GM12878 (cell line): ENCODE data around the gene SUSD1. TPM values are rescaled to one million over a fixed set of nuclear protein-coding genes. Genes with fewer than 3 reads are reported as not detected.

Experiments used
- ATAC-seq: fragments of 200-7000 bp; cut with Tn5 transposase; 3 replicates; pipeline ENCODE4 v1.9.1; 2020; ENCODE audit warnings: mild to moderate bottlenecking, moderate library complexity
- BruUV-seq: library from RNA; stranded (reverse); fragments of 400-500 nt; replicated peaks from 2 replicates; lab custom pipeline; 2021; lab: Mats Ljungman, UMichigan
- CTCF ChIA-PET: fragments of 300-600 bp; sonication (Branson Sonifier 250); formaldehyde crosslinking; extraction: SDS; loops from one replicate; lab custom pipeline; 2021; ENCODE audit warnings: inconsistent platforms; lab: Yijun Ruan, JAX
- POLR2A ChIA-PET: fragments of 350-600 bp; formaldehyde crosslinking; extraction: SDS; loops from one replicate; lab custom pipeline; 2021; ENCODE audit warnings: inconsistent platforms; lab: Charles Lee
- RAD21 ChIA-PET: fragments of 300-600 bp; sonication (Branson Sonifier 250); formaldehyde crosslinking; loops from one replicate; lab custom pipeline; 2023; ENCODE audit warnings: antibody characterized with exemption; ENCODE audit not compliant: unreplicated experiment; lab: Charles Lee
- SMC1A ChIA-PET: fragments of 300-600 bp; sonication (Branson Sonifier 250); formaldehyde crosslinking; loops from one replicate; lab custom pipeline; 2023; ENCODE audit not compliant: unreplicated experiment, uncharacterized antibody; lab: Charles Lee
- DNase-seq: peaks from one replicate; pipeline ENCODE4 v3.0.0-alpha.2; 2011; ENCODE audit warnings: low read depth, low spot score
- FAIRE-seq: peaks from 3 replicates; lab custom pipeline; 2011; peaks lifted over from hg19 to GRCh38; lab: Jason Lieb, UNC
- H2AFZ ChIP-seq: 2 replicates; pipeline ENCODE4 v1.6.0; 2011; ENCODE audit warnings: low read depth, low read length, control low read depth; ENCODE audit not compliant: control insufficient read depth
- H3K27ac ChIP-seq: 2 replicates; pipeline ENCODE4 v1.5.1; 2011; ENCODE audit warnings: control low read depth; ENCODE audit not compliant: control insufficient read depth, insufficient read depth
- H3K27me3 ChIP-seq, 2 experiments: replicated peaks in 1 of 2; 2 replicates each; pipeline versions ENCODE4 v1.6.0 to v1.6.1; 2011; ENCODE audit warnings: low read length in 1 of 2; ENCODE audit not compliant: control insufficient read depth in 2 of 2, insufficient read depth in 2 of 2
- H3K36me3 ChIP-seq, 2 experiments: 2 replicates each; pipeline ENCODE4 v1.5.1; 2011; ENCODE audit warnings: low read length in 1 of 2; ENCODE audit not compliant: control insufficient read depth in 2 of 2, insufficient read depth in 2 of 2
- H3K4me1 ChIP-seq: 2 replicates; pipeline ENCODE4 v1.6.1; 2011; ENCODE audit warnings: mild to moderate bottlenecking, low read length, moderate library complexity, mixed read lengths; ENCODE audit not compliant: control insufficient read depth, insufficient read depth
- H3K4me2 ChIP-seq: 2 replicates; pipeline ENCODE4 v1.6.0; 2011; ENCODE audit warnings: control low read depth; ENCODE audit not compliant: control insufficient read depth, insufficient read depth
- H3K4me3 ChIP-seq: fragments of 200-600 bp; sonication (generic); 2 replicates; pipeline ENCODE4 v1.5.1; 2016
- H3K79me2 ChIP-seq: 2 replicates; pipeline ENCODE4 v1.6.0; 2011; ENCODE audit warnings: low read length; ENCODE audit not compliant: control insufficient read depth, insufficient read depth
- H3K9ac ChIP-seq: 2 replicates; pipeline ENCODE4 v1.8.0; 2011; ENCODE audit warnings: low read length, control low read depth, mixed read lengths; ENCODE audit not compliant: control insufficient read depth, insufficient read depth
- H3K9me3 ChIP-seq: replicated peaks from 3 replicates; pipeline ENCODE4 v1.5.1; 2011; ENCODE audit warnings: mild to moderate bottlenecking, low read length; ENCODE audit not compliant: control insufficient read depth, insufficient read depth
- H4K20me1 ChIP-seq: 2 replicates; pipeline ENCODE4 v1.6.0; 2011; ENCODE audit not compliant: control insufficient read depth, insufficient read depth
- ATF3 ChIP-seq: IDR thresholded peaks from 2 replicates; pipeline ENCODE4 v1.6.1; 2011; ENCODE audit warnings: low read depth, mild to moderate bottlenecking, low read length, moderate library complexity, borderline replicate concordance; ENCODE audit errors: extremely low read depth
- CHD2 ChIP-seq: IDR thresholded peaks from 2 replicates; pipeline ENCODE4 v1.6.1; 2011; ENCODE audit warnings: low read depth, low read length, improper control_type of control experiment, borderline replicate concordance
- CHD4 ChIP-seq: fragments of 200-600 bp; sonication (generic); IDR thresholded peaks from 2 replicates; pipeline ENCODE4 v1.6.1; 2016; ENCODE audit warnings: mild to moderate bottlenecking
- CREM ChIP-seq: IDR thresholded peaks from 2 replicates; pipeline ENCODE4 v1.6.1; 2014; ENCODE audit warnings: antibody characterized with exemption, low read depth
- FOS ChIP-seq: IDR thresholded peaks from 3 replicates; pipeline ENCODE4 v1.6.1; 2011; ENCODE audit warnings: borderline replicate concordance; ENCODE audit not compliant: insufficient read length; ENCODE audit errors: extremely low read depth
- IRF4 ChIP-seq: IDR thresholded peaks from 2 replicates; pipeline ENCODE4 v1.6.1; 2011; ENCODE audit warnings: low read depth, low read length
- MEF2A ChIP-seq: IDR thresholded peaks from 2 replicates; pipeline ENCODE4 v1.6.1; 2011; ENCODE audit warnings: low read depth, mild to moderate bottlenecking, low read length, moderate library complexity; ENCODE audit not compliant: insufficient read depth
- PKNOX1 ChIP-seq: fragments of 450-650 bp; IDR thresholded peaks from 2 replicates; pipeline ENCODE4 v1.6.1; 2016; ENCODE audit warnings: mild to moderate bottlenecking
- POU2F2 ChIP-seq: IDR thresholded peaks from 3 replicates; pipeline ENCODE4 v1.6.1; 2011; ENCODE audit warnings: low read depth, mild to moderate bottlenecking, low read length, borderline replicate concordance
- RAD21 ChIP-seq: IDR thresholded peaks from 2 replicates; pipeline ENCODE4 v1.6.1; 2011; ENCODE audit warnings: mild to moderate bottlenecking, low read depth, low read length, moderate library complexity; ENCODE audit not compliant: insufficient read depth
- SMAD1 ChIP-seq: fragments of 450-650 bp; IDR thresholded peaks from 2 replicates; pipeline ENCODE4 v1.6.1; 2018; ENCODE audit warnings: mild to moderate bottlenecking, low read depth; ENCODE audit not compliant: partially characterized antibody
- STAT3 ChIP-seq: IDR thresholded peaks from 2 replicates; pipeline ENCODE4 v1.6.1; 2011; ENCODE audit warnings: low read depth, low read length, improper control_type of control experiment
- YY1 ChIP-seq: IDR thresholded peaks from 2 replicates; pipeline ENCODE4 v1.6.1; 2011; ENCODE audit warnings: low read depth, mild to moderate bottlenecking, low read length
- ZNF217 ChIP-seq: fragments of 450-650 bp; IDR thresholded peaks from 2 replicates; pipeline ENCODE4 v1.6.1; 2017; ENCODE audit warnings: antibody characterized with exemption, mild to moderate bottlenecking
- WGBS: methylation state at CpG from one replicate; pipeline ENCODE4 v1.1.6; 2016; ENCODE audit warnings: low lambda C conversion rate; ENCODE audit not compliant: insufficient replicate concordance, insufficient coverage; ENCODE audit errors: missing lambda C conversion rate; 5-methylcytosine and 5-hydroxymethylcytosine counted together
- in situ Hi-C: fragments of 300-500 bp; cut with MboI; formaldehyde crosslinking; loops from 9 replicates; pipeline ENCODE4 v1.14.3; 2018; ENCODE audit warnings: mixed read lengths
- intact Hi-C: fragments of 100-400 bp; cut with micrococcal nuclease; formaldehyde crosslinking; loops from one replicate; pipeline ENCODE4 v1.14.2; 2022; ENCODE audit not compliant: unreplicated experiment
- polyA plus RNA-seq, 11 experiments: library from polyadenylated mRNA; depleted of rRNA in 4 of 11; unstranded in 6 of 11; stranded (reverse) in 5 of 11; fragments of >200 nt; fragmentation: Nextera tagmentation in 4 of 11; fragmentation: Illumina TruSeq in 1 of 11; extraction: Ambion mirVana in 4 of 11; extraction: Trizol in 1 of 11; gene quantifications; 1 replicate in 1 of 11; 2 replicates in 10 of 11; pipeline versions ENCODE4 v1.2.1 to v1.2.3, GENCODE V29; 2011 to 2016; ENCODE audit warnings: inconsistent platforms in 2 of 11, missing spikeins in 2 of 11, low read depth in 1 of 11
- total RNA-seq, 4 experiments: library from RNA; depleted of rRNA in 3 of 4; stranded (reverse); fragments of >200 nt in 3 of 4; fragmentation: Illumina TruSeq in 1 of 4; extraction: Trizol in 1 of 4; gene quantifications; 2 replicates each; pipeline versions ENCODE4 v1.2.1 to v1.2.3, GENCODE V29; 2013 to 2021

The SUSD1 gene
- total and polyA plus RNA-seq, 10 of the 15 experiments (the other 5 are each of a cell fraction or from before 2014, with no cell fraction given) = 6.7 to 20.8 (median 13.2) TPM

GRCh38 chr9:112032743-112033142, 142.4 kb downstream of the SUSD1 start:
- Histone ChIP-seq H3K27ac (peak overlapping the region; percentile 97), H3K4me3 (no peak overlapping the region), H3K27me3 (no peaks in the 10 kb centered on the region)
- SMC1A ChIA-PET = interaction anchor here (1.0 to 14.5 kb wide), 14 partner anchors 9 to 132 kb away, joined by 3 to 313 read pairs (median 6); no protein-coding TSS in a partner anchor
- intact Hi-C loops = loop anchor here (2.0 kb wide), 1 partner anchor 134 kb away; no protein-coding TSS in a partner anchor
- 0% methylated on average over 1 of the region's 1 CpG for WGBS
- TF ChIP-seq PKNOX1 (peak; percentile 72), ZNF217 (no peak)
- TF ChIP-seq, all 136 proteins: peak for 1
- Histone ChIP-seq H3K36me3 (no peaks in the 10 kb centered on the region), H3K79me2 (peaks cover 13% of the 10 kb centered on the region), H3K9ac (peak overlapping the region; percentile 67), H3K4me2 (peak overlapping the region; percentile 85), H3K9me3 (no peaks in the 10 kb centered on the region), H3K4me1 (peaks cover 70% of the 10 kb centered on the region), H4K20me1 (no peaks in the 10 kb centered on the region), H2AFZ (no peak overlapping the region)
- POLR2A ChIA-PET = interaction anchor here (1.0 to 10.9 kb wide), 10 partner anchors 11 to 95 kb away, joined by 3 to 158 read pairs (median 14); no protein-coding TSS in a partner anchor
- ATAC-seq = no peak
- in situ Hi-C loops = no loop called here
- RAD21 ChIA-PET = interaction anchor here (1.1 to 14.7 kb wide), 13 partner anchors 13 to 136 kb away, joined by 3 to 339 read pairs (median 26); partner anchors contain the start of gene UGCG
- FAIRE-seq = no peak
- CTCF ChIA-PET = interaction anchor here (1.2 to 4.8 kb wide), 9 partner anchors 11 to 118 kb away, joined by 3 to 41 read pairs (median 8); no protein-coding TSS in a partner anchor
- no TSS peak for BruUV-seq
- DNase-seq = no peak

GRCh38 chr9:112032009-112032408, 143.1 kb downstream of the SUSD1 start:
- FAIRE-seq (no peak), ATAC-seq (peak; percentile 50), DNase-seq (peak; percentile 97)
- BruUV-seq = no TSS peak
- RAD21 ChIA-PET = interaction anchor here (1.0 to 14.7 kb wide), 14 partner anchors 12 to 135 kb away, joined by 3 to 339 read pairs (median 8); partner anchors contain the start of gene UGCG
- WGBS = 0% methylated on average over 2 of the region's 2 CpGs
- H3K36me3 ChIP-seq = no peaks in the 10 kb centered on the region
- peak overlapping the region; percentile 42 for H3K4me3 ChIP-seq
- intact Hi-C loops (loop anchor here (2.0 kb wide), 1 partner anchor 133 kb away; no protein-coding TSS in a partner anchor), in situ Hi-C loops (no loop called here)
- no peaks in the 10 kb centered on the region for H3K27me3 ChIP-seq
- SMC1A ChIA-PET = interaction anchor here (0.7 to 14.5 kb wide), 11 partner anchors 15 to 273 kb away, joined by 3 to 313 read pairs (median 8); no protein-coding TSS in a partner anchor
- peak overlapping the region; percentile 72 for H3K9ac ChIP-seq
- no peaks in the 10 kb centered on the region for H4K20me1 ChIP-seq
- H3K4me1 ChIP-seq = peaks cover 67% of the 10 kb centered on the region
- CTCF ChIA-PET = interaction anchor here (0.6 to 6.4 kb wide), 5 partner anchors 11 to 67 kb away, joined by 3 to 74 read pairs (median 3); no protein-coding TSS in a partner anchor
- no peak overlapping the region for H2AFZ ChIP-seq
- peaks cover 19% of the 10 kb centered on the region for H3K79me2 ChIP-seq
- H3K27ac ChIP-seq = peak overlapping the region; percentile 97
- peak overlapping the region; percentile 91 for H3K4me2 ChIP-seq
- no peaks in the 10 kb centered on the region for H3K9me3 ChIP-seq
- POLR2A ChIA-PET = interaction anchor here (0.5 to 10.9 kb wide), 10 partner anchors 11 to 136 kb away, joined by 3 to 158 read pairs (median 6); partner anchors contain the start of gene UGCG
- TF ChIP-seq FOS = no peak
- TF ChIP-seq SMAD1 = peak; percentile 84
- peak; percentile 94 for TF ChIP-seq MEF2A
- peak; percentile 97 for TF ChIP-seq IRF4
- no peak for TF ChIP-seq ATF3
- peak; percentile 29; the same call in 1 of the 2 replicates for TF ChIP-seq RAD21
- TF ChIP-seq YY1 = peak; percentile 72
- TF ChIP-seq CHD4 = no peak
- TF ChIP-seq CHD2 = peak; percentile 71; the same call in 1 of the 2 replicates
- peak; percentile 84 for TF ChIP-seq POU2F2
- TF ChIP-seq CREM = peak; percentile 96
- peak; percentile 86; the same call in 1 of the 2 replicates for TF ChIP-seq STAT3
